ENCODE measurements around the gene EIF1B.
A peak's percentile ranks its signal among the peaks of the same experiment; 100 is the strongest.
"Not testable (repeated sequence)": the region's sequence is repeated elsewhere in the genome, so short reads cannot be mapped to it uniquely, and the experiment has no call there.

Gene EIF1B

DNA sequence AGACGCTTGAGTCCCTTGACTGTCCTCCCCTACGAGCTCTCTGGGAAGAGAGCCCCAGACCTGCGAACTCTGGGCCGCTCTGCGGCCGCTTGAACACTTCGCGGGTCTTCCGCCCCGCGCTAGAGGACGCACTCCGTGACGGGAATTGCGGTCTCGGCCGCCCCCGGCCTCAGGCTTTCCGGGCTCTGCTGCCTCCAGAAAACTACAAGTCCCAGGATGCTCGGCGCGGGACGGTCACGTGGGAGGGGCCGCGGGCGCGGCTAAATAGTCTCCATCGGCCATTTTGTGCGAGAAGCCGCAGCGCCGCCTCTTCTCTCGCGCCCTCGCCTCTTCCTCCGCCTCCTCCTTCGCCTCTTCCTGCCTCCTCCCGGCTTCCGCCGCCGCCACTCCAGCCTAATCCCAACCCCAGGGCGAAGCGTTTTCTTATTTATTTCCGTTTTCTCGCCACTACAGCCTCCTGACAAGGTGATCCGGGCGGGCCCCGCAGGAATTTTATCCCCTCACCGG, at the start of gene EIF1B:
Gene EIF1B, plus strand, starts transcription at position 290 of the 507 bp plus-strand sequence. CDS start 235 bp downstream, outside the sequence.
- DNase-seq (ENCODE audit: low read depth in 2 of 2) = peak; percentile 95 to 97

DNA sequence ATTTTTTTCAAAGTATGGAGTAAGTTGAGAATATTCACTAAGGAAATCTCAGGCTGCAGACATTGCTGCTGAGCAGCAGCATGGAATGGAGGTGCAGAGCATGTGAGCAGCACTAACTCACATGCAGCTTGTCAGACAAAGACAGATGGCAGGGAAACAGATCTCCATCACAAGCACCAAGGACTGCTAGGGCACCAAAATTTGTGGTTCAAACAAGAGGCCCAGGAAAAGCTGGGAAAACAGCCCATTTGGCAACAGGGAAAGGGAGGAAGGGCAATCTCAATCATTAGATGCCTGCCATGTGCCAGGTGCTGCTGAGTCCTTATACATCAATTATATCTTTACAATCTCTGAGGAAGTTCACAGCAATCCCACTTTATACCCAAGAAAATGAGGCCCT, 47.2 kb upstream of the EIF1B start:
- DNase-seq (ENCODE audit: low read depth in 2 of 2) = no peak

DNA sequence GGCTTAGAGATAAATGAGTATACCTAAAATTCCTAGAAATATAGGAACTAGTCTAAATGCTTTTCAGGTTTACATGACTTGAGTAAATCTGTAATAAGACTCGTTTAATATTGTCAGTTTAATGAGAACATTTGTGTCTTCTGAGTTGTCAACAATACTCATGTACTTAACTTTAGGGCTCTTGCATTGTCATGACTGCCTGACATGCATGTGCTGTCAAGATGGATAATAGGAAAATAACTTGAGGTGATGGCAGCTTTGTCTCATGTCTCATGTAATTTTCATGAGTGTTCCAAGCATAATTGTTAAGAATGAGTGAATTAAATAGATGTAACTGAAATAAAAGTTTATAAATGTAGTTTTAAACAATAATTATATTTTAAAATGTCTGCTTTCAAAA, 45.1 kb upstream of the EIF1B start:
- no peak for DNase-seq (ENCODE audit: low read depth in 2 of 2)

DNA sequence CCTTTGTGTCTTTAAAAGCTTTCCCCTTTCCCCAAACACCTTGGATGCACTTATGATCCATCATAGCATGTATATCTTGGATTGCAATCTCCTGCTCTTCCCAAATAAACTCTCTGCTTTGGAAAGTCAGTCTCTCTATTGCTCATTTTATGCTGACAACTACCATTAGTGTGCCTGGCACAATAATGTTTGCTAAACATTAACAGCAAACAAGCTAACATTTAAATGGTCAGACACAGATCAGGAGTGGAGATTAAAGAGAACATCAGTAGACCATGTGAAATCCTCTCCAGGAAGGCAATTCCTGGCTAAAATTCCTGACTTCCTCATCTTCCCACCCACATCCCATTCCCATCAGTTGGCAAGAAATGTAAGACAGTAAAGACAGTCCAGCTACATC, 44.3 kb upstream of the EIF1B start:
- no peak for DNase-seq (ENCODE audit: low read depth in 2 of 2)

DNA sequence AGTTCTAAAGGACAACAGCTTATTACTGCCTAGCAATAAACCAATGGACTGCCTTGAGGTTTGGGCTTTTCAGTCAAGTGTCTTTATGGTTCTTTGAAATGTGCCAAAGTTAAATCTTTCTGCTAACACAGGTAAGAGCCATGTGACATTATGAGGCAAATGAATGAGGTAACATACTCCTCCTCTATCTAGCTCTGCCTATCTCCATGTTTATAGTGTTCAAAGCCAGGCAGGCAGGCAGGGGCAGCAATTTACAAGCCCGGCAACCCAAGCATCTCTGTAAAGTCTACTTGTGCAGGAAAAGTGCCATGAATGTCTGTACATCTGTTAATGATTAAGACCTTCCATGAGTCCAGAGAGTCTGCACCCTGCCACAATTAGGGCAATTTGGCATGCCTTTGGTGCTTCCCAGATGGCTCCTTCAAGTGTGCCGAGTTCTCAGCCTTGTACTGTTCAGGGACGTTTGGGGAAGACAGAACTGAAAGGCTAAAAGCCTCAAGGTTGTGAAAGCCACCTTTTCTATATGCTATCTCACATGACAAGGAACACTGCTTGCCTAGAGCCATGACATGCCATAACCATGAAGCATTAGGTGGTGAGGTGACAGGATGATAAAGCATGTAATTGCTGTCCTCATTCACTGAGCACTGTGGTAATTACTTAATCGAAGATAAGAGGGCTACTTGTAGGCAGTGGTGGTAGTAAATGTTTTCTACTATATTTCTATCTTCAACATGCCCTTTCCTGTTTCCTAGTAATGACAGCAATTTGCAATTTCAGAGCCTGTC, 41.4 kb upstream of the EIF1B start:
- DNase-seq (ENCODE audit: low read depth in 2 of 2) = no peak

DNA sequence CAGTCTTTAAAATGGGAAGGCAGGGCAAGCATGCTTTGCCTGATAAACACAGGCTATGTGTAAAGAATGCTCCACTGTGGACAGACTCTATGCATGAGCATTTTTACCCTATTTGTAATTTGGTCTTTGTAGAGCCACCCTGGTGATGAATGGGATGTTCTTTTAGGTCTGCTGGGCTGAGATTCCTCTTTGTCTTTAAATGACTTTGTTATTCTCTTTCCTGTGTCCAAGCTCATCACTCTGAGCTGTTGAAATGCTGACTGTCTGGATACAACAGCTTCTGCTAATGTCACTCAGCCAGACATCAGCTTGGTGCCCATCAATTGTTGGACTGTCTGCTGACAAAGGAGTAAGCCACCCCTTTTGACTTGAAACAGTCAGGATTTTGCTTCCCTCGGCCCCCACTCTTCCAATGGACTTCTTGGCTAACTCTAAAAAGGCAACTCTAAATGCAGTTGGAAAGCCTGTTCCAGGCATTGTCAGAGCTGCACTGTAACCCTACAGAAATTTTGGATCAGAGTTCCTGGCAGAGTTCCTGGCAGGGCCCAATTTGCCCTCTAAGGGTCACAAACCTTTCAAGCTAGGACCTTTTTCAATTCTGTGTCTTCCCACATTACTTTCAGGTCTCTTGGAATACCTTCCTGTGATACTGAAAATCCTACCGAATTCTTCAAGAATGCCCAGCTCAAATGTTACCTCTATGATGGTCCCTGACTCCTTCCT, 40.5 kb upstream of the EIF1B start:
- no peak for DNase-seq (ENCODE audit: low read depth in 2 of 2)

DNA sequence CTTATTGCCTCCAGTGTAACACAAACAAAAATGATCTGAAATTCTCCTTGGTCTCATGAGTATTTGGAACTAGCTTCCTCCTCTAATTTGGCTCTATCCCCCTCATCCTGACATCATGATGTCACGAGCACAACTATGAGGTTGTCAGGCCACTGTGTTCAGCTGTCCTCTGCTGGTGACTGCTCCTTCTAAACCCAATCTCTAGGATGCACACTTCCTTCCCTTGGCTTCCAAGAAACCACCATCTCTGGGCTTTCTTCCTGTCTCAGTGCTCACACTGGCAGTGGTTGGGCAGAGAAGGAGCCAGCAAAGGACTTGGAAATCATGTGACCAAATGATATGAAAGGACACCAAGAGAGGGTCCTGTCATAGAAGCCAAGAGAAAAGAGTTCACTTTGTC, 30.7 kb upstream of the EIF1B start:
- DNase-seq (ENCODE audit: low read depth in 2 of 2) = no peak

DNA sequence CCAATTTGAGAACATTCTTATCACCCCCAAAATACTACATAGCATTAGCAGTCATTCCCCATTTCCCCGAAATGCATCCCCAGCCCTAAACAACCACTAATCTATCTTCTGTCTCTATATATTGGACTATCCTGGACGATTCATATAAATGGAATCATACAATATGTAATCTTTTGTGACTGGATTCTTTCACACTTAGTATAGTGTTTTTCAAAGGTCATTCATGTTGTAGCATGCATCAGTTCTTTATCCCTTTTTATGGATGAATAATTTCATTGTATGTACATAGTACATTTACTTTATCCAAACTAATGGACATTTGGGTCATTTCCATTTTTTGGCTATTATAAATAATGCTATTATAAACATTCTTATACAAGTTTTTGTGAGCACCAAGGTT, 27.5 kb upstream of the EIF1B start:
- no peak for DNase-seq (ENCODE audit: low read depth in 2 of 2)

DNA sequence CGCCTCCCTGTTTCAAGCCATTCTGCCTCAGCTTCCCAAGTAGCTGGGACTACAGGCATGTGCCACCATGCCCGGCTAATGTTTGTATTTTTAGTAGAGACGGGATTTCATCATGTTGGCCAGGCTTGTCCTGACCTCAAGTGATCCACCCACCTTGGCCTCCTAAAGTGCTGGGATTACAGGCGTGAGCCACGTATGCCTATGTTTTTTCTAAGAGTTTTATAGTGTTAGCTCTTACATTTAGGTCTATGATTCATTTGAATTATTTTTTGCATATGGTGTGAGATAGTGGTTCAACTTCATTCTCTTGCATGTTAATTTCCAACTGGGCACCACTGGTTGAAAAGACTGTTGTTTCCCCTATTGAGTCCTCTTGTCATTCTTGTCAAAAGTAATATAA, 26.4 kb upstream of the EIF1B start:
- DNase-seq (ENCODE audit: low read depth in 2 of 2) = not testable (repeated sequence)

DNA sequence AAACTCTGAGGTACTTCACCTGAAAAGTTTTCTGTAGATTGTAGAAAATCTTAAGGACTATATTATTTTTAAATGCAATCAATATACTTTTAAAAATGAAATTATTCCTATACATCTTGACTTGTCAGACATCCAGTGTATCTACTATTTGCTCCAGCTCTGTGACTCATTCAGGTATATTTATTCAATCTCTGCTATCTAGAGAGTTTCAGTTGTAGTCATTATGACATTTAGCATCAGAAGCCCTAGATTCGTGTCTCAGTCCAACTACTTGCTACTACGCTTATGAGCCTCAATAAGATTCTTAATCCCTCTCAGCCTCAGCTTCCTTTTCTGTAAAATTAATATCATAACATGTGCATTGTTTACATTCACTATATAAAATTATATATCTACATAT, 22.3 kb upstream of the EIF1B start:
- no peak for DNase-seq (ENCODE audit: low read depth in 2 of 2)

DNA sequence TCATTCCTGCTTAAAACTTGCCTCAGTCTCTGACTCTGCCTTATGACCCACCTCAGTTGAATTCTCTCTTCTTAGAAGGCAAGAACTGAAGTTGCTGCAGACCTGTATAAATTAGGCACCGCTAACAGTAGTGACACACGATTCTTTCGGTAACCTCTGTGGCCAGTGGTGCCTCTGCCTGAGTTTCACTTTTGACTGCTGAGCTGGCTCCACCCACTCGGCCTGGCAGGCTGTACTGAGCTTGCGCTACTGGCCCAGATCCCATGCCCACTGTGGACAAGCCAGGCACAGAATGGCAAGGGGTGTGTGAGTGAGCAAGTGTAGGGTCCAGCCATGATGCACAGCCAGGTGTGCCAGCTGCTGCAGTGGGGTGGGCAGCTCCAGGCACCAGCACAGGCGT, 19.1 kb upstream of the EIF1B start:
- DNase-seq (ENCODE audit: low read depth in 2 of 2) = no peak

DNA sequence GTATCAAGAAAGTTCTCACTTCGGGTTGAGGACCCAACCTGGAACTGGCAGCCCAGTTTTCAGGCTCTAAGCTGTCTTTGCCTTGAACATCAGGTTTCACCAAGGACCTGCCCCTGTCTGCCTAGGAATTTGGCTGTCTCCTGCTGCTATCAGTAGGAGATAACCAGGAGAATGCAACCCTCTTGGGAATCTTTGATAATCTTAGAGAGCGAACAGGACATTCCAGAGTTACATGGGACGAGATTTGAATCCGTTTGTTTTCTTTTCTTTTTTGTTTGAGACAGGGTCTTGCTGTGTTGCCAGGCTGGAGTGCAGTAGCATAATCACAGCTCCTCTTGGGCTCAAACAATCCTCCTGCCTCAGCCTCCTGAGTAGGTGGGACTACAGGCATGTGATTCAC, 18.0 kb upstream of the EIF1B start:
- DNase-seq (ENCODE audit: low read depth in 2 of 2) = no peak

DNA sequence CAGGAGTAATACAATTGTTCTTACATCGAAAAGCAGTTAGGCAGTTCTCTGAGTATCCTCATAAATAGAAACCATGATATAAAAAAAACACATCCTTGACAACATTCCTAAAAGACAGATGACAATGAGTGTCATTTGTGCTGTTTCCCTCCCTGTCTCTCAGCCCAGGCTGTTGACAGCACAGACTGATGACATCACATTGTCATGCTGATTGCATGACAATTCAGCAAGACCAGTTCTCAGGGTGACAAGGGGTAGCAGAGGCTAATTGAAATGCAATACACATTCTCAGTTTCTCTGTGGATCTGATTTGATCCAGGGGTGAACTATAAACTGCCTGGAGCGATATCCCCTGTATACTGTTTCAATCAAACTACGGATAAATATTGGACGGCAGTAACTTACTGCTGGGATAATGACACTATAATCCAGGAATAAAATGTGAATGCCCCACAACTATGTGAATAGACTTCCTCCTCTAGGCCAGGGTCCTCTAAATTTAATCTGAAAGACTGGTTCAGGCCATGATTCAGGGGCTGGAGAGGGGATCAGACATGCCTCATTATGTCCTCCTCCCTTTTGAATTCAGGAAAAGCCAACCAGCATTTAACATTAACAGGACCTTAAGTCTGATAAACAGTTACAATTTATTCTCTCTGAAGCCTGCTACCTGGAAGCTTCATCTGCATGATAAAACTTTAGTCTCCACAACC, 16.7 kb upstream of the EIF1B start:
- no peak for DNase-seq (ENCODE audit: low read depth in 2 of 2)

DNA sequence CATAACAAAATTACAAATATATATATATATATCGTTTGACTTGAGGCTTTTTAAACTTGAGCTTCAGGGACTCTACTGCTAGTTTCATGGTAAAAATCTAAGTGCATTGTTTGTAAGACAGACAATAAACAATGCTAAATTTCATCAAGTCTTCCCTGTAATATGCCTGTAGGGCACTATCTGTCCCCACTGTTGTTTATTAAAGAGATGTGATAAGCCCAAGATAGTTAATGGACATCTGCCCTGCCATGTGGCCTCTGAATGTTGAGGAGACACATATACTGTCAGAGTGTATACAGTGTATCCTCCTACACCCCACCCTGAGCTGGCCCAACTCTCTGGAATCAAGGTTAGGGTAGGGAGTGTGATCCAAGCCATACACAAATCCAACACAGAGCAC, 15.1 kb upstream of the EIF1B start:
- no peak for DNase-seq (ENCODE audit: low read depth in 2 of 2)

DNA sequence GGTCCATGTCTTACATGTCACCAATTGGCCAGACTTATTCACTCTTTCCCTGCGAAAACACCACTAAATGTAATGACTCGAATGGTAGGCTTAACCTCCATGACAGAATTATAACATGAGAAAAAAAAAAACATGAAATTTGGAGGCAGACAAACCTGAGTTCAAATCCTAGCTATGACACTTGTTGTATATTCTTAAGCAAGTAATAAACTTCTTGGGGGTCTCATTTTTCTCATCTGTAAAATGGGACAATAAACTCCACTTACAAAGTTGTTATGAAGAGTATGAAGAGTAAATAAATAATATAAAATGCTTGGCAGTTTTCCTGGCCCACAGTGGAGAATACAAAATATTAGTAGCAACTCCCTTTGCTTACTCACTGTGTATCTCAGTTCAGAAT, 11.4 kb upstream of the EIF1B start:
- DNase-seq (ENCODE audit: low read depth in 2 of 2) = no peak

DNA sequence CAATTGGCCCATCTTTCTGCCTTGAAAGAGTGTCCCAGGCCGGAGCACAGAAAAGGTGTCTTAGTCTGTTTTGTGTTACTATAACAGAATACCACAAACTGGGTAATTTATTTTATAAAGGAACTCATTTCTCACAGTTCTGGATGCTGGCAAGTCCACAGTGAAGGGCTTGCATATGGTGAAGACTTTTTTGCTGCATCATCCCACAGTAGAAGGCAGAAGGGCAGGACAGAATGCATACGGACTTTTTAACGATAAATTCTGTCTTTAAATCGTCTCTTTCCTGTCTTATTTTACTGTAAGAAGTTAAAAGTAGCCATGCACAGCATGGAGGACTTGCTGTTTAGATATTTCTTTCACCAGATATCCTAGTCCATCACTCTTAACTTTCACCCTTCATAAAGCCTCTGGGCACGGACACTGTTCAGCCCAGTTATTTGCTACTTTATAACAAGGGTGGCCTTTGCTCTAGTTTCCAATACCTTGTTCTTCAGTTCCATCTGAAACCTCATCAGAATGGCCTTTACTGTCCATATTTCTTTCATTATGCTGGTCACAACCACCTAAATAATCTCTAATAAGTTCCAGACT, 10.3 kb upstream of the EIF1B start:
- DNase-seq (ENCODE audit: low read depth in 2 of 2) = no peak

DNA sequence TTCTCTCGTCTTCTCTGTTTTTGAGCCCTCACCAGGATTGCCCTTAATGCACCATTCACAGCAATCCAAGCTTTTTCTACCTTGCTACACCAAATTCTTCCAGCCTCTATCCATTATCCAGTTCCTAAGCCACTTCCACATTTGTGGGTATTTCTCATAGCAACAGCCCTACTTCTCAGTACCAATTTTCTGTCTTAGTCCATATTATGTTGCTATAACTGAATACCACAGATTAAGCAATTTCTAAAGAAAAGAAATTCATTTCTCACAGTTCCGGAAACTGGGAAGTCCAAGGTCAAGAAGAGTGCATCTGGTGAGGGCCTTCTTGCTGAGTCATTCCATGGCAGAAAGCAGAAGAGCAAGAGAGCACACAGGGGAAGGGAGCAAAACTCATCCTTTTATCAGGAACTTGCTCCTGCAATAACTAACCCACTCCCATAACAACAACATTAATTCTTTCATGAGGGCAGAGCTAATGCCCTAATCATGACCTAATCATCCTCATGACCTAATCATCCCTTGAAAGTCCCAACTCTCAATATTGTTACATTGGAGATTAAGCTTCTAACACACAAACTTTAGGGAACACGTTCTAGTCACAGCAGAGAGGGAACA, 9.7 kb upstream of the EIF1B start:
- no peak for DNase-seq (ENCODE audit: low read depth in 2 of 2)

DNA sequence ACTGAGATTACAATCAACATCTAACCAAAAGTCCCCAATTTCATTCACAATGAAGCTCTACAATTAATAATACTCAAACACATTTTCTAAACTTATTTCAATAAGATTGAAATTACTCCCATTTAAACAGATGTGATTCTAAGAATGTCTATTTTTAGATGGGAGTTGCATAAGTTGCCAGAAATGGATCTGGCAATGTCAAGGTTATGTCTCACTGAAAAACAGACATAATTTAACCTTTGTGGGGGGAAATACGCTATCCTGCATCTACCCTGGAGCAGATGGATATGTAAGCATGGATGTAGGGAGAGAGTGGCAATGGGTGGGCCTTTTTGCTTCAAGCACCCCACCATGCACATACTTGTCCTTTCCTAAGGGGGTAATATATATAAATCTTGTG, 6.7 kb upstream of the EIF1B start:
- no peak for DNase-seq (ENCODE audit: low read depth in 2 of 2)

DNA sequence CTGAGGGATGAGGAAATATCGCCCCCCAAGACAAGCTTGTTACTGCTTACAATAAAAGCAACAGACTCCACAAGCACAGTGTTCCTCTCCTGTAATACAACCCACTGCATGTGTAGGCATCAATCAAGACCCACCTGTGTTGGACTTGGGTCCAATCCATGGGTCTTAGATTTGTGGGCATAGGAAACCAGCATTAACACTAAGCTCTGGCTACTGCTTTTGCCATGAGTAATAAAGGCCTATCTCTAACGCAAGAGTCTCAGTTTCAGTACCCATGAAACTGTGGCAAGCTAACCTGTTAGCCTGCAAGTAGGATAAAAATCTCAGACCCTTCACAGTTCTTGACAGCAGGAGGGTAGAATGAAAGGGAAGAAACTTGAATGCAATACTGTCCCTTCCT, 5.2 kb upstream of the EIF1B start:
- no peak for DNase-seq (ENCODE audit: low read depth in 2 of 2)

DNA sequence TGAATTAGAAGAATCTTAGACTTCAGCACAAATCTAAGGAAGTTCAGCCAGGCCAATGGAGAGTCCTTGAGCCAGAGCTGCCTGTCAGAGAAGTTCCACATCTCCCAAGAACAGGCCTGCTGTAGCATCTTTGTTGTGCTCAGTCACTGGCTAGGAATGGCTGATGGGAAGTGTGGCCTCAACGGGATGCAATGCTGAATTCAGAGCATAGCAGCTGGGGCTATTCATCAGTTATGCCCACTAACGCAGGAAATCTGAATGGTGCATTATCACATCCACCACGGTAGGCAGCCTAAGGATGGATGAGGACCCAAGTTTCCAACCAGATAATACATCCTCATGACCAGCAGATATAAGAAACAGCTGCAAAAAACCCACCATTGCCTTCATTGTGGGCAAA, 3.2 kb upstream of the EIF1B start:
- DNase-seq (ENCODE audit: low read depth in 2 of 2) = no peak

DNA sequence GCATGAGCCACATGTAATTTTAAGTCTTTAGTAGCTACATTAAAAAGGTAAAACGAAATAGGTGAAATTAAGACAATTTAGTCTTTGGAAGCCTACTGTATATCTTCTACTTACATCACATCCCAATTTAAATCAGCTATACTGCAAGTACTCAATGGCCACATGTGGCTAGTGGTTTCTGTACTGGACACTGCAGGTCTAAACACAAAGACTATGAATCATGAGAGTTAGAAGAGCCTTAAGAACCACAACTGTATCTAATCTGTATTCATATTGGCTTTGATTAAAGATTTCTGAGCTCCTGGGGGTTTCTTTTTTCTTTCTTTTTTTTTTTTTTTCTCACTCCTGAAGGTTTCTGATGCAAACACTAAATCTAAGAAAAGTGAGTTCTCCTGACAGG, 2.3 kb upstream of the EIF1B start:
- no peak for DNase-seq (ENCODE audit: low read depth in 2 of 2)

Measured in stimulated activated CD8-positive, alpha-beta memory T cell treated with anti-CD3 and anti-CD28 coated beads, Interleukin-2, amount 100 ng/mL, for 48 hours (primary cell).